Measurements from ENCODE around the gene KRT6A.

KRT6A gene

DNA sequence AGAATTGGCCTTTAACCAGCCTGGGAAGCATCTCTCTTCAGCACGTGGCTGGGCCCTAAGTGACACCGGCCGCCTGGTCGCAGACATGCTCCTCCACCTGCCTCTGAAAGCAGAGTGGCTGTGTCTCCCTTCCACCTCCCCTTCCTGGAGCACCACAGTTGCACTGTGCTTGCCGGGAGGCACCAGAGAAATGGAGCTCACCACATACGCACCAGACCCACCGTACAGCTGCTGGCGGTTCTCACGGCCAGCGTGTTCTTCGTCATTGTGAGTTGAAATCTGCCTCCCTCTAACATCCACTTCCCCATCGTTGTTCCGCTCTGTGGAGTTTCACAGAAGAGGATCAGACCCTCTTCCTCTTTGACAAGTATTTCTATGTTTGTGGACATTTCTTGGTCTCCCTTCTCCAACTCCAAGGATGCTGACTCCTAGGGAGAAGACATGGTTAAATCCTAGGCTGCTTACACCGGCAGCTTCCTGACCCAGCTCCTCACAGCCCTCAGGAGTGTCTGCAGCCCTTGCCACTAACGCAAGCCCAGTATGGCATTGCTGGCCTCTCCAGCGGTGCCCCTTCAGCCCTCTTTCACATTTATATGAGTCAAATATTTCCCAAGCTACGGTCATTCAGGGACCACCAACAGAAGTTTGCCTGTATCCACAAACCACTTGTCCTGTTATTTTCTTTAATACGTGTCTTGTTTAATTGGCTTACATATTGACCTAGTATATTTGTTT is 38.7 kb upstream of the KRT6A start:
- DNase-seq (ENCODE audit: insufficient read length) (no peak), FAIRE-seq (no peak)
- TF ChIP-seq POLR2AphosphoS5 (IDR thresholded peaks at IDR 0.05; ENCODE audit: low read depth, low read length) (no peak), TAF1 (IDR thresholded peaks at IDR 0.05; ENCODE audit: borderline replicate concordance, low read depth, low read length) (no peak), POLR2A (IDR thresholded peaks at IDR 0.05; ENCODE audit: low read depth, low read length) (no peak)

DNA sequence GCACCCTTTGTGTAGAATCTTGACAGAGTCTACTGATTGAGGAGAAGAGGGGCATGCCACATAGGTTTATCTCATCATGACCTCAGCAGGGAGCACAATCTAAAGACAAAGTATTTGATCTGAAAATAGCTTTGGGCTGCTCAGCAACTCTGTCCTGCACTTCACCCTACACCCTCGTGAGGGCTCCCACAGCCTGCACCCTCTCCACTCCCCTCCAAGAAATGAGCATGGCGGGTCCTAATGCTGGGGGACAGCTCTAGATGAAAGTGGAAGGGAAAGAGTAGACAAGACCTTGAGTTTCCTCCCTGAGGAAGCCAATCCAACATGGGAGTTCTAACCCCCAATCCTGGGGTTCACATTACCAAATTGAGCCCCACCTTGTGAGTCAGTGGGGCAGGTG is 37.8 kb upstream of the KRT6A start:
- DNase-seq (ENCODE audit: insufficient read length) (no peak), FAIRE-seq (no peak)
- no peak for TF ChIP-seq TAF1 (IDR thresholded peaks at IDR 0.05; ENCODE audit: borderline replicate concordance, low read depth, low read length)
- TF ChIP-seq POLR2AphosphoS5 (IDR thresholded peaks at IDR 0.05; ENCODE audit: low read depth, low read length), result no peak
- no peak for TF ChIP-seq POLR2A (IDR thresholded peaks at IDR 0.05; ENCODE audit: low read depth, low read length)

DNA sequence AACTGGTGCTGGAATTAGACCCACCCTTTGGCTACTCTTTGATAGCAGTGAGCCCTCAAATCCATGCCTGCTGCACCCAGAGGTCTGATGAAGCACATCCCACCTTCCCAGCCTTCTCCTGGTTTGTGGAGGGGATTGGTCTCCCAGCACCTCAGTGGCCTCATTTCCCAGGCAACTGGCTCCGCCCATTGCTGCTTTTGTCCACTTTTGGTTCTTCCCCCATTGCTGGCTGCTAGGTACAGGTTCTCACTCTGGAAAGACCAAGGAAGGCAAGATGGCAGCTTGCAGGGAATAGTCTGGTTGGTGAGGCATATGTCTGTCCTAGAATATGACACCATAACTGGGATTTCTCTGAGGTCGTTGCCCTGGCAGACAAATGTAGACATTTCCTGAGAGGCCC is 37.3 kb upstream of the KRT6A start:
- no peak for DNase-seq (ENCODE audit: insufficient read length)
- FAIRE-seq, result no peak
- TF ChIP-seq POLR2A (IDR thresholded peaks at IDR 0.05; ENCODE audit: low read depth, low read length) (no peak), POLR2AphosphoS5 (IDR thresholded peaks at IDR 0.05; ENCODE audit: low read depth, low read length) (no peak), TAF1 (IDR thresholded peaks at IDR 0.05; ENCODE audit: borderline replicate concordance, low read depth, low read length) (no peak)

DNA sequence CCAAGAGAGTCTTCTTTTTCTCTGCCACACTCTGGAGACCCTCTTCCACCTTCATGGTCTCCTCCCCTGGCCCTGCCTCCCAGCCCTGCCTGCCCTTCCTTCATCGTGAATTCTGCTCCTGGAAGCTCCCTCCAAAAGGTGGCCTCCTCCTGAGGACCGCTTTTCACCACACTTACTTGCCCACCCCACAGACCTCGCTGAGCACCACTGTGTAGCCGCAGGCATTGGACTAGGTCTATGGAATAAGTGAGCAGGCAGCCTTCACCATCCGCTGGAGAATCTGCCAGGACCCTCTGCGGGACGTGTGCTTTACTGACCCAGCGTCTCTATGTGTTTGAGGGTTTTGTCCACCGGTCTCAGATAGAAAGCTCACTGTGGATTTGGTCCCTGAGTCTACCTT is 36.8 kb upstream of the KRT6A start:
- DNase-seq (ENCODE audit: insufficient read length) (no peak), FAIRE-seq (no peak)
- no peak for TF ChIP-seq POLR2AphosphoS5 (IDR thresholded peaks at IDR 0.05; ENCODE audit: low read depth, low read length)
- TF ChIP-seq POLR2A (IDR thresholded peaks at IDR 0.05; ENCODE audit: low read depth, low read length), result no peak
- TF ChIP-seq TAF1 (IDR thresholded peaks at IDR 0.05; ENCODE audit: borderline replicate concordance, low read depth, low read length), result no peak

DNA sequence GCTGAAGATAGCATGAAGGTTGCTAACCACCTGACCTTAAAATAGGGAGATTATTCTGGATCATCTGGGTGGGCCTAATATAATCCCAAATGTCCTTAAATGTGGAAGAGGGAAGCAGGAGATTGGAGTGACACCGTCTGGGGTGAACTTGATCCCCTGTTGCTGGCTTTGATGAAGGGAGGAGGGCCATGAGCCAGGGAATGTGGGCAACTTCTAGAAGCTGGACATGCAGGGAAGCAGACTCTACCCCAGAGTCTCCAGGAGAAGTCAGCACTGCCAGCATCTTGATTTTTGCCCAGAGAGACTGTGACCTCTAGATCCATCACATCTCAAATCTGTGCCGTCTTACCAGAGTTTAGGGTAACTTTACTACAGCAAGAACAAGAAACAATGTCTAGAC is 36.4 kb upstream of the KRT6A start:
- FAIRE-seq (no peak), DNase-seq (ENCODE audit: insufficient read length) (no peak)

DNA sequence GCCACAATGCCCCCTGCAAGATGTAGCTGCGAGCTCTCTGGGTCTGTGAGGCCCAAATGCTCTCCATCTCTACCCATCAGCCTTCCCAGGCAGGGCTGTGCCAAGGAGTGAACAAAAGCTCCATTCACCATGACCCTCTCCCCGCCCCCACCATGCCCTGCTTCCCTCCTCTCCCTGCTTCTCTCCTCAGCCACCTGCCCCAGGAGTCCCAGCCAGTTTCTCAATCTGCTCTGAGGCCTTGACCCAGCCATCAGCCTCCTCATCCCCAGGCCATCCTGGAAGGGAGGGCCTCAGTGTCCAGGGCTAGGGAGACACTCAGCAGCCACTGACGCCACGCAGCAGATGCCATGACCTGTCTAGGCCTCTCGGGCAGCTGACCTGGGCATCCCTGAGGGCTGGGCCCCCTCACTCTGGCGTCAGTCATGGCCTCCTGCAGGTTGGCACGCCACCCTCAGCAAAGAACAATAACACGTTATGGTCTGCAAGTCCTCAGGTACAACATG is 35.6 kb upstream of the KRT6A start:
- FAIRE-seq, result no peak
- no peak for DNase-seq (ENCODE audit: insufficient read length)
- no peak for TF ChIP-seq POLR2AphosphoS5 (IDR thresholded peaks at IDR 0.05; ENCODE audit: low read depth, low read length)
- no peak for TF ChIP-seq POLR2A (IDR thresholded peaks at IDR 0.05; ENCODE audit: low read depth, low read length)
- no peak for TF ChIP-seq TAF1 (IDR thresholded peaks at IDR 0.05; ENCODE audit: borderline replicate concordance, low read depth, low read length)

More for the DNA sequence above, 36.4 kb upstream of the KRT6A start:
- TF ChIP-seq TAF1 (IDR thresholded peaks at IDR 0.05; ENCODE audit: borderline replicate concordance, low read depth, low read length), result no peak
- no peak for TF ChIP-seq POLR2AphosphoS5 (IDR thresholded peaks at IDR 0.05; ENCODE audit: low read depth, low read length)
- TF ChIP-seq POLR2A (IDR thresholded peaks at IDR 0.05; ENCODE audit: low read depth, low read length), result no peak

DNA sequence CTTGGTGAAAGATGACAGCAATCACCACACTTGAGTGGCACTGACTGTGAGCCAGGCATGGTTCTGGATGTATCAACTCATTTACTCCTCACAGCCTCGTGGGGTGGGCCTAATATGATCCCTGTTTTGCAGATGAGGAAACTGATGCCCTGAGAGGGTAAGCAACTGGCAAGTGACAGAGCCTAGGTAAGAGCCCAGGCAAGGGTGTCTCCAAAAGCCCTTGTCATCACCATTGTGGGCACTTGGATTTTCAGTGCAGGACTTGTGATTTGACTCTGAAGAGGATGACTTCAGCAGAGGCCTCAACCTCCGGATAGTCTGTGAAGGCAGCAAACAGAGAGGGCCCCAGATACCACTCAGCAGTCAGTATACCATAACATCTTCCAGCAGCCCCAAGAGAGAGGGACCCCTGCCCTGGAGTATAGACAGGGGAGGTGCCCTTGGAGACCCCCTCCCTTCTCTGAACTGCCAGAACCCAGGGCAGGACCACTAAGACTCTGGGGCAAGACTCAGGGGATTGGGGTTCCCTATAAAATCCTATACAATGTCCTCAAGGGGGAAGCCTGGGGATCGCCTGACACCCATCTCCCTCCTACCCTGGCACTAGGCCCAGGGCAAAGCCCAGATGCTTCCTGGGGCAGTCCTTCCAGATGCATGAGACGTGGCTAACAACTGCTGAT is 34.2 kb upstream of the KRT6A start:
- TF ChIP-seq POLR2AphosphoS5 (IDR thresholded peaks at IDR 0.05; ENCODE audit: low read depth, low read length) (no peak), TAF1 (IDR thresholded peaks at IDR 0.05; ENCODE audit: borderline replicate concordance, low read depth, low read length) (no peak), POLR2A (IDR thresholded peaks at IDR 0.05; ENCODE audit: low read depth, low read length) (no peak)

DNA sequence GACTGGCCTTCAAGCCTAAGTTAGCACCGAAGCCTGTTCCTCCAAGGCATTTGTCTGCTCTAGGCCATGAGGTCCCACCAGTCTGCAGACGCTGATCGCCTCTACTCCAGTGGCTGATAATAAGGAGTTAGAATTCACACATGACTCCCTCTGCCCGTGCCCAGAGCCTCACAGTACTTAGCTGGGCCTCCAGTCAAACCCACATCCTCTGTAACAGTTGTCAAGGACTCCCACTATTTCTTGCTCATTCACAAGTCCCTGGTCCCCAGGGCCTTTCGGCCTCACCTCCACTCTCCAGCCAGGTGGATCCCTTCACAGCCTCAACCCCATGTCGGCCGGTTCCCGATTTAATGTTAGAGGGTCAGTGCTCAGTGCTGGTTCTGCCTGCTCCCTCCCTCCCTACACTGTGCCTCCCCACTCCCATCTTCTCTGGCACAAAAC is 33.5 kb upstream of the KRT6A start:
- no peak for FAIRE-seq
- TF ChIP-seq POLR2AphosphoS5 (IDR thresholded peaks at IDR 0.05; ENCODE audit: low read depth, low read length) (no peak), POLR2A (IDR thresholded peaks at IDR 0.05; ENCODE audit: low read depth, low read length) (no peak), TAF1 (IDR thresholded peaks at IDR 0.05; ENCODE audit: borderline replicate concordance, low read depth, low read length) (no peak)
- DNase-seq (ENCODE audit: insufficient read length), result no peak

More for the DNA sequence above, 34.2 kb upstream of the KRT6A start:
- DNase-seq (ENCODE audit: insufficient read length) (no peak), FAIRE-seq (no peak)

DNA sequence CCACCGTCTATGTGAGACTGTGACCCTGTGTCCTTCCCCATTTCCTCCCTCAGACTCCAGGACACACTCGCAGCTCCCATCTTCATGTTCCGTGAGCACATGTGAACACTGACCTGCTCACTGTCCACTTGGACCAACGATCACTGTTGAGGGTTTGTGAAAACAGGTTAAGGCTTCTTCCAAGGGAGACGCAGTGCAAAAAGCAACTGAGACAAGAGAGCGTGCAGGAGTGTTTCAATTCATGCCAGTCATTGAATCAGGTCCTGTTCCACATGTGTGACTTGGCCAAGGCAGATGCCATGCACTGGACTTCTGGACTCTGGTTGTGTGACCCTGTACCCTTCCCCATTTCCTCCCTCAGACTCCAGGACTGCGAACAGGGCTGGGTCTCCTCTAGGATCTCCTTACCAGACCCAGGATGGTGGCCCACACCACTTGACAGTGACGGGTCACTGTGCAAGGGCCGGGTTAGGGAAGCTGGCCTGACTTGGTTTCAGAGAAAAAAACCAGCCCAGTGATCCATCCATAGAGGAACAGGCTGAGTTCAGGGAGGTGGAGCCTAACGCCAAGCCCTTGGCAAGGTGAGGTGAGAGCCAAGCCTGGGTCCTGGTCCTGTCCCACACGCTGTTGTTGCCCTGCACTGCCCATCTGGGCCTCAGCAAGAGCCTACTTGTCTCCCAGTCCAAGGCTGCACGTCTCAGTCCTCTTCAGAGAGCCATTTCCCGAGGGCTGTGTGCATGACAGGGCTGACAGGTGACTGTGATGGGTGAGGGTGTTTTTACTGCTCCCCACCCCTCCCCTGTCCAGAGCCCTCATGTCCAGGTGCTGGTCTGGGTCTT is 32.8 kb upstream of the KRT6A start:
- FAIRE-seq (no peak), DNase-seq (ENCODE audit: insufficient read length) (no peak)
- TF ChIP-seq TAF1 (IDR thresholded peaks at IDR 0.05; ENCODE audit: borderline replicate concordance, low read depth, low read length) (no peak), POLR2A (IDR thresholded peaks at IDR 0.05; ENCODE audit: low read depth, low read length) (no peak), POLR2AphosphoS5 (IDR thresholded peaks at IDR 0.05; ENCODE audit: low read depth, low read length) (no peak)

DNA sequence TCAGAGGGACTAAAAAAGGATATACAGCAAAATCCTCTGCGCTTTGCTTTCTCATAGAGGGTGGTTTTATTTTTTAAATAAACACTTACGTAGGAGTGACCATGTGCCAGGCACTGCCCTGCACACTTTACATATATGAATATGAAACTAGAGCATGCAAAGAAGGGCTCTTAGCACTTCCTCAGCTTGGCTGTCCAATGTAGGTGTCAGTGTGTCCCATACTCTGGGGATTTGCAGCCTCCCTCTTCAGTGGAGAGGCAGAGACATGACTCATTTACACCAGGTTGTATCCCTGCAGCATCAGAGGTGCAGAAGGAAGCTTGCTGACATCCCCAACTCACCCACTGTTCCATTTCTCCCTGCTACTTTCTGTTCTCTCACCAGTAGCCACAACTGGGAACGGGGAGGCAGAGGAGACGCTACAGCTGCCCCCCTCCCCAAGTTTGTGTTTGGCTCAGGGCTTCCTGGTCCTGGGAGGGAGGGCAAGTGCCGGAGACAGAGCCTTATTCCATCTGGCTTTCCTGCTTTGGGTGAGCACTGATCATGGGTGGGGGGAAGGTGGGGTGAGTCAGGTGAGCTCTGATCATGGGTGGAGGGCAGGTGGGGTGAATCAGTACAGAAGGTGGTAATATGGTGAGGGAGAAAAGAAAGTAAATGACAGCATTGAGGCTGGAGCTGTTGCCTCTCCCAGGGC is 32.0 kb upstream of the KRT6A start:
- no peak for FAIRE-seq
- TF ChIP-seq TAF1 (IDR thresholded peaks at IDR 0.05; ENCODE audit: borderline replicate concordance, low read depth, low read length) (no peak), POLR2A (IDR thresholded peaks at IDR 0.05; ENCODE audit: low read depth, low read length) (no peak), POLR2AphosphoS5 (IDR thresholded peaks at IDR 0.05; ENCODE audit: low read depth, low read length) (no peak)
- no peak for DNase-seq (ENCODE audit: insufficient read length)

Measured in GM12892 (cell line).